ENCODE data around the gene MYL5. TPM values are rescaled to one million over a fixed set of nuclear protein-coding genes. Genes with fewer than 3 reads are reported as not detected.
A peak's percentile ranks its signal among the peaks of the same experiment; 100 is the strongest.

The MYL5 gene
- 1.1 TPM for total RNA-seq

- intact Hi-C loops (cut with DNase I): loop anchor here (1.0 to 10.0 kb wide), 8 partner anchors 31 to 1040 kb away; partner anchors contain the start of genes GAK, PCGF3, PIGG and SLBP
- peak; percentile 92 to 98 for DNase-seq (ENCODE audit: low spot score in 2 of 2)
- H3K4me1 ChIP-seq: peaks cover 9 to 15% of the 10 kb centered on the region in 2 donors
- H3K4me3 ChIP-seq: peak within 1 kb of the TSS; percentile 68 to 92
- H3K27me3 ChIP-seq: no peaks in the 10 kb centered on the region
- peak; percentile 76 to 85 (median 85) for TF ChIP-seq CTCF (IDR thresholded peaks at IDR 0.05)
- no peaks in the 10 kb centered on the region for H3K9me3 ChIP-seq
- H3K27ac ChIP-seq: peak within 1 kb of the TSS; percentile 92
- H3K36me3 ChIP-seq: peaks cover 18 to 20% of the 10 kb centered on the region in 2 donors
Measured at GRCh38 chr4:674172-675035, at the start of gene MYL5, which contains the start of gene ATP5ME. Gene MYL5, plus strand, starts transcription at chr4:674542. Its CDS starts 3,485 bp downstream, at chr4:678027. Gene ATP5ME, minus strand, starts transcription at chr4:674276. Its CDS starts 29 bp downstream, at chr4:674247.

- Histone ChIP-seq H3K9me3 (no peaks in the 10 kb centered on the region), H3K36me3 (no peaks in the 10 kb centered on the region), H3K27ac (no peak within 1 kb of the TSS), H3K4me3 (no peak within 1 kb of the TSS), H3K27me3 (no peaks in the 10 kb centered on the region), H3K4me1 (no peaks in the 10 kb centered on the region)
- intact Hi-C loops (cut with DNase I): no loop called here
- TF ChIP-seq CTCF (IDR thresholded peaks at IDR 0.05): no peak
- DNase-seq (ENCODE audit: low spot score in 2 of 2): no peak
Measured at GRCh38 chr4:624705-625590, 49.4 kb upstream of the MYL5 start, which contains the start of gene PDE6B. Gene PDE6B, plus strand, starts transcription at chr4:625573. Its CDS starts 54 bp downstream, at chr4:625627.

- no peak for DNase-seq (ENCODE audit: low spot score in 2 of 2)
Measured at GRCh38 chr4:625631-626161, 48.6 kb upstream of the MYL5 start.

GRCh38 chr4:626201-627091 is 47.9 kb upstream of the MYL5 start:
- intact Hi-C loops (cut with DNase I): no loop called here

More at GRCh38 chr4:625631-626161, 48.6 kb upstream of the MYL5 start:
- H3K36me3 ChIP-seq: no peaks in the 10 kb centered on the region
- H3K27me3 ChIP-seq: no peaks in the 10 kb centered on the region
- no peak overlapping the region for H3K4me3 ChIP-seq
- H3K27ac ChIP-seq: no peak overlapping the region
- H3K4me1 ChIP-seq: no peaks in the 10 kb centered on the region
- no peaks in the 10 kb centered on the region for H3K9me3 ChIP-seq
- TF ChIP-seq CTCF (IDR thresholded peaks at IDR 0.05): no peak
- intact Hi-C loops (cut with DNase I): no loop called here

More at GRCh38 chr4:626201-627091, 47.9 kb upstream of the MYL5 start:
- H3K27ac ChIP-seq: no peak overlapping the region
- no peaks in the 10 kb centered on the region for H3K27me3 ChIP-seq
- no peak overlapping the region for H3K4me3 ChIP-seq
- H3K4me1 ChIP-seq: no peaks in the 10 kb centered on the region
- TF ChIP-seq CTCF (IDR thresholded peaks at IDR 0.05): no peak
- DNase-seq (ENCODE audit: low spot score in 2 of 2): no peak
- H3K9me3 ChIP-seq: no peaks in the 10 kb centered on the region
- no peaks in the 10 kb centered on the region for H3K36me3 ChIP-seq

All from ascending aorta (tissue), 2 donors.